ENCODE results near the gene SUSD3. TPM values are rescaled to one million over a fixed set of nuclear protein-coding genes. Genes with fewer than 3 reads are reported as not detected.

SUSD3 gene
- total and polyA plus RNA-seq, 10 of the 15 experiments (the other 5 are each of a cell fraction or from before 2014, with no cell fraction given), result 2.5 to 92.0 (median 31.1) TPM

GRCh38 chr9:93092251-93092991 is 33.9 kb downstream of the SUSD3 start:
- Histone ChIP-seq H3K4me2 (ENCODE audit: control insufficient read depth, insufficient read depth) (peak overlapping the region; percentile 95), H4K20me1 (ENCODE audit: control insufficient read depth, insufficient read depth) (no peaks in the 10 kb centered on the region), H3K27ac (ENCODE audit: control insufficient read depth, insufficient read depth) (peak overlapping the region; percentile 99), H3K36me3 (ENCODE audit: control insufficient read depth in 2 of 2, insufficient read depth in 2 of 2, low read length in 1 of 2) (no peaks in the 10 kb centered on the region; a peak in 1 of 4 replicates), H3K4me3 (no peak overlapping the region), H3K27me3 (replicated peaks in 1 of 2; ENCODE audit: control insufficient read depth in 2 of 2, insufficient read depth in 2 of 2, low read length in 1 of 2) (no peaks in the 10 kb centered on the region), H3K9ac (ENCODE audit: control insufficient read depth, insufficient read depth, low read length) (peak overlapping the region; percentile 57; the same call in 1 of the 2 replicates), H3K9me3 (replicated peaks; ENCODE audit: control insufficient read depth, insufficient read depth, low read length) (peaks cover 9% of the 10 kb centered on the region), H3K79me2 (ENCODE audit: control insufficient read depth, insufficient read depth, low read length) (peaks cover 7% of the 10 kb centered on the region), H3K4me1 (ENCODE audit: control insufficient read depth, insufficient read depth, low read length) (peaks cover 48% of the 10 kb centered on the region), H2AFZ (ENCODE audit: control insufficient read depth, low read depth, low read length) (no peak overlapping the region)
- 87% methylated on average over 7 of the region's 7 CpGs for WGBS (ENCODE audit: insufficient coverage, insufficient replicate concordance, low lambda C conversion rate, missing lambda C conversion rate)
- POLR2A ChIA-PET, result interaction anchor here (0.7 to 3.3 kb wide), 7 partner anchors 10 to 35 kb away, joined by 3 to 13 read pairs (median 3); no protein-coding TSS in a partner anchor
- BruUV-seq (replicated peaks), result no TSS peak
- DNase-seq (ENCODE audit: low read depth, low spot score), result no peak
- no peak for TF ChIP-seq FOXM1 (IDR thresholded peaks at IDR 0.05; ENCODE audit: low read depth, low read length)
- no peak for TF ChIP-seq SMC3 (IDR thresholded peaks at IDR 0.05; ENCODE audit: borderline replicate concordance, low read length)
- TF ChIP-seq SMAD5 (IDR thresholded peaks at IDR 0.05; ENCODE audit: low read depth), result no peak
- TF ChIP-seq DPF2 (IDR thresholded peaks at IDR 0.05), result no peak
- TF ChIP-seq CHD4 (IDR thresholded peaks at IDR 0.05), result no peak
- CTCF ChIA-PET, result interaction anchor here (1.1 to 1.9 kb wide), 3 partner anchors 16 to 106 kb away, joined by 3 to 10 read pairs (median 4); no protein-coding TSS in a partner anchor
- no peak for ATAC-seq
- SMC1A ChIA-PET (ENCODE audit: uncharacterized antibody, unreplicated experiment), result interaction anchor here (0.6 to 3.1 kb wide), 5 partner anchors 28 to 402 kb away, joined by 3 to 14 read pairs (median 3); no protein-coding TSS in a partner anchor
- intact Hi-C loops (cut with micrococcal nuclease; ENCODE audit: unreplicated experiment) (loop anchor here (5.0 kb wide), 1 partner anchor 90 kb away; no protein-coding TSS in a partner anchor), in situ Hi-C loops (cut with MboI) (no loop called here)
- RAD21 ChIA-PET (ENCODE audit: unreplicated experiment), result interaction anchor here (0.5 to 2.6 kb wide), 4 partner anchors 28 to 135 kb away, joined by 3 to 13 read pairs (median 6); no protein-coding TSS in a partner anchor
- no peak for FAIRE-seq
